ENCODE results near the gene IGSF21.

The IGSF21 gene

GRCh38 chr1:18217398-18218043 is 109.9 kb downstream of the IGSF21 start:
- Histone ChIP-seq H3K9me3 (replicated peaks; ENCODE audit: low read length) (peaks cover 10% of the 10 kb centered on the region), H3K36me3 (ENCODE audit: insufficient read depth, low read length) (no peaks in the 10 kb centered on the region), H3K4me2 (ENCODE audit: low read length) (no peak overlapping the region), H3K4me3 (ENCODE audit: low read length) (no peak overlapping the region), H3K9ac (ENCODE audit: low read depth, low read length) (no peak overlapping the region), H3K27me3 (ENCODE audit: control insufficient read depth, insufficient read depth, low read length) (no peaks in the 10 kb centered on the region), H3K4me1 (ENCODE audit: control insufficient read depth, insufficient read depth, low read length) (no peaks in the 10 kb centered on the region)

GRCh38 chr1:18229625-18230024 is 122.0 kb downstream of the IGSF21 start:
- H3K36me3 ChIP-seq (ENCODE audit: insufficient read depth, low read length), result no peaks in the 10 kb centered on the region

GRCh38 chr1:18230321-18230720 is 122.7 kb downstream of the IGSF21 start:
- no peak overlapping the region for H3K9ac ChIP-seq (ENCODE audit: low read depth, low read length)
- H3K27me3 ChIP-seq (ENCODE audit: control insufficient read depth, insufficient read depth, low read length), result no peaks in the 10 kb centered on the region
- H3K4me2 ChIP-seq (ENCODE audit: low read length), result no peak overlapping the region
- H3K4me1 ChIP-seq (ENCODE audit: control insufficient read depth, insufficient read depth, low read length), result no peaks in the 10 kb centered on the region
- H3K4me3 ChIP-seq (ENCODE audit: low read length), result no peak overlapping the region
- no peaks in the 10 kb centered on the region for H3K36me3 ChIP-seq (ENCODE audit: insufficient read depth, low read length)
- H3K9me3 ChIP-seq (replicated peaks; ENCODE audit: low read length), result peaks cover 11% of the 10 kb centered on the region

More at GRCh38 chr1:18229625-18230024, 122.0 kb downstream of the IGSF21 start:
- Histone ChIP-seq H3K9me3 (replicated peaks; ENCODE audit: low read length) (peaks cover 11% of the 10 kb centered on the region), H3K27me3 (ENCODE audit: control insufficient read depth, insufficient read depth, low read length) (no peaks in the 10 kb centered on the region), H3K4me1 (ENCODE audit: control insufficient read depth, insufficient read depth, low read length) (no peaks in the 10 kb centered on the region), H3K9ac (ENCODE audit: low read depth, low read length) (no peak overlapping the region), H3K4me2 (ENCODE audit: low read length) (no peak overlapping the region), H3K4me3 (ENCODE audit: low read length) (no peak overlapping the region)

GRCh38 chr1:18230840-18231239 is 123.2 kb downstream of the IGSF21 start:
- H3K4me3 ChIP-seq (ENCODE audit: low read length), result no peak overlapping the region

GRCh38 chr1:18232052-18232451 is 124.5 kb downstream of the IGSF21 start:
- Histone ChIP-seq H3K9ac (ENCODE audit: low read depth, low read length) (no peak overlapping the region), H3K9me3 (replicated peaks; ENCODE audit: low read length) (peaks cover 11% of the 10 kb centered on the region), H3K4me1 (ENCODE audit: control insufficient read depth, insufficient read depth, low read length) (no peaks in the 10 kb centered on the region), H3K4me2 (ENCODE audit: low read length) (no peak overlapping the region), H3K27me3 (ENCODE audit: control insufficient read depth, insufficient read depth, low read length) (no peaks in the 10 kb centered on the region), H3K36me3 (ENCODE audit: insufficient read depth, low read length) (no peaks in the 10 kb centered on the region), H3K4me3 (ENCODE audit: low read length) (no peak overlapping the region)

More at GRCh38 chr1:18230840-18231239, 123.2 kb downstream of the IGSF21 start:
- no peaks in the 10 kb centered on the region for H3K4me1 ChIP-seq (ENCODE audit: control insufficient read depth, insufficient read depth, low read length)
- H3K4me2 ChIP-seq (ENCODE audit: low read length), result no peak overlapping the region
- no peaks in the 10 kb centered on the region for H3K27me3 ChIP-seq (ENCODE audit: control insufficient read depth, insufficient read depth, low read length)
- no peak overlapping the region for H3K9ac ChIP-seq (ENCODE audit: low read depth, low read length)
- H3K36me3 ChIP-seq (ENCODE audit: insufficient read depth, low read length), result no peaks in the 10 kb centered on the region
- H3K9me3 ChIP-seq (replicated peaks; ENCODE audit: low read length), result peaks cover 11% of the 10 kb centered on the region

- Histone ChIP-seq H3K9ac (ENCODE audit: low read depth, low read length) (no peak overlapping the region), H3K4me1 (ENCODE audit: control insufficient read depth, insufficient read depth, low read length) (no peaks in the 10 kb centered on the region), H3K4me2 (ENCODE audit: low read length) (no peak overlapping the region), H3K36me3 (ENCODE audit: insufficient read depth, low read length) (no peaks in the 10 kb centered on the region), H3K9me3 (replicated peaks; ENCODE audit: low read length) (peaks cover 15% of the 10 kb centered on the region), H3K4me3 (ENCODE audit: low read length) (no peak overlapping the region), H3K27me3 (ENCODE audit: control insufficient read depth, insufficient read depth, low read length) (no peaks in the 10 kb centered on the region)
Measured at GRCh38 chr1:18233176-18233864, 125.7 kb downstream of the IGSF21 start.

GRCh38 chr1:18234790-18235242 is 127.2 kb downstream of the IGSF21 start:
- Histone ChIP-seq H3K36me3 (ENCODE audit: insufficient read depth, low read length) (no peaks in the 10 kb centered on the region), H3K4me1 (ENCODE audit: control insufficient read depth, insufficient read depth, low read length) (no peaks in the 10 kb centered on the region), H3K9ac (ENCODE audit: low read depth, low read length) (no peak overlapping the region), H3K9me3 (replicated peaks; ENCODE audit: low read length) (peaks cover 11% of the 10 kb centered on the region), H3K27me3 (ENCODE audit: control insufficient read depth, insufficient read depth, low read length) (no peaks in the 10 kb centered on the region), H3K4me2 (ENCODE audit: low read length) (no peak overlapping the region), H3K4me3 (ENCODE audit: low read length) (no peak overlapping the region)

GRCh38 chr1:18237371-18237770 is 129.8 kb downstream of the IGSF21 start:
- Histone ChIP-seq H3K27me3 (ENCODE audit: control insufficient read depth, insufficient read depth, low read length) (no peaks in the 10 kb centered on the region), H3K4me3 (ENCODE audit: low read length) (no peak overlapping the region), H3K9ac (ENCODE audit: low read depth, low read length) (no peak overlapping the region), H3K4me1 (ENCODE audit: control insufficient read depth, insufficient read depth, low read length) (no peaks in the 10 kb centered on the region), H3K9me3 (replicated peaks; ENCODE audit: low read length) (peaks cover 4% of the 10 kb centered on the region), H3K36me3 (ENCODE audit: insufficient read depth, low read length) (no peaks in the 10 kb centered on the region), H3K4me2 (ENCODE audit: low read length) (no peak overlapping the region)

- Histone ChIP-seq H3K27me3 (ENCODE audit: control insufficient read depth, insufficient read depth, low read length) (no peaks in the 10 kb centered on the region), H3K4me2 (ENCODE audit: low read length) (no peak overlapping the region), H3K4me1 (ENCODE audit: control insufficient read depth, insufficient read depth, low read length) (no peaks in the 10 kb centered on the region), H3K9ac (ENCODE audit: low read depth, low read length) (no peak overlapping the region), H3K9me3 (replicated peaks; ENCODE audit: low read length) (peaks cover 4% of the 10 kb centered on the region), H3K36me3 (ENCODE audit: insufficient read depth, low read length) (no peaks in the 10 kb centered on the region), H3K4me3 (ENCODE audit: low read length) (no peak overlapping the region)
Measured at GRCh38 chr1:18238190-18238589, 130.6 kb downstream of the IGSF21 start.

GRCh38 chr1:18239671-18240070 is 132.1 kb downstream of the IGSF21 start:
- H3K9me3 ChIP-seq (replicated peaks; ENCODE audit: low read length), result peaks cover 4% of the 10 kb centered on the region
- no peaks in the 10 kb centered on the region for H3K27me3 ChIP-seq (ENCODE audit: control insufficient read depth, insufficient read depth, low read length)
- no peaks in the 10 kb centered on the region for H3K4me1 ChIP-seq (ENCODE audit: control insufficient read depth, insufficient read depth, low read length)
- no peak overlapping the region for H3K9ac ChIP-seq (ENCODE audit: low read depth, low read length)
- no peak overlapping the region for H3K4me2 ChIP-seq (ENCODE audit: low read length)
- no peaks in the 10 kb centered on the region for H3K36me3 ChIP-seq (ENCODE audit: insufficient read depth, low read length)
- no peak overlapping the region for H3K4me3 ChIP-seq (ENCODE audit: low read length)

GRCh38 chr1:18240906-18241305 is 133.3 kb downstream of the IGSF21 start:
- no peaks in the 10 kb centered on the region for H3K36me3 ChIP-seq (ENCODE audit: insufficient read depth, low read length)
- H3K4me3 ChIP-seq (ENCODE audit: low read length), result no peak overlapping the region
- no peaks in the 10 kb centered on the region for H3K27me3 ChIP-seq (ENCODE audit: control insufficient read depth, insufficient read depth, low read length)
- H3K9ac ChIP-seq (ENCODE audit: low read depth, low read length), result no peak overlapping the region
- H3K9me3 ChIP-seq (replicated peaks; ENCODE audit: low read length), result peaks cover 4% of the 10 kb centered on the region
- no peaks in the 10 kb centered on the region for H3K4me1 ChIP-seq (ENCODE audit: control insufficient read depth, insufficient read depth, low read length)
- no peak overlapping the region for H3K4me2 ChIP-seq (ENCODE audit: low read length)

GRCh38 chr1:18241891-18242290 is 134.3 kb downstream of the IGSF21 start:
- H3K9me3 ChIP-seq (replicated peaks; ENCODE audit: low read length), result peaks cover 4% of the 10 kb centered on the region
- H3K27me3 ChIP-seq (ENCODE audit: control insufficient read depth, insufficient read depth, low read length), result no peaks in the 10 kb centered on the region
- no peak overlapping the region for H3K4me3 ChIP-seq (ENCODE audit: low read length)

More at GRCh38 chr1:18241891-18242290, 134.3 kb downstream of the IGSF21 start:
- H3K36me3 ChIP-seq (ENCODE audit: insufficient read depth, low read length), result no peaks in the 10 kb centered on the region
- H3K4me2 ChIP-seq (ENCODE audit: low read length), result no peak overlapping the region
- no peaks in the 10 kb centered on the region for H3K4me1 ChIP-seq (ENCODE audit: control insufficient read depth, insufficient read depth, low read length)
- H3K9ac ChIP-seq (ENCODE audit: low read depth, low read length), result no peak overlapping the region

Data from skeletal muscle satellite cell (primary cell).